Calu3 (cell line): ENCODE measurements around the gene MYLK. TPM values are rescaled to one million over a fixed set of nuclear protein-coding genes. Genes with fewer than 3 reads are reported as not detected.

Source experiments
- BruUV-seq: library from RNA; stranded (reverse); fragments of 400-500 nt; replicated peaks from 2 replicates; lab custom pipeline; 2021; lab: Mats Ljungman, UMichigan
- CTCF ChIA-PET: fragments of 300-600 bp; sonication (Branson Sonifier 250); formaldehyde crosslinking; loops from one replicate; lab custom pipeline; 2022; ENCODE audit warnings: antibody characterized with exemption; lab: Charles Lee
- DNase-seq: peaks from one replicate; pipeline ENCODE4 v3.0.0; 2022
- H3K27ac Mint-ChIP-seq: one replicate; pipeline ENCODE4 v1.8.0; 2022; ENCODE audit warnings: mixed read lengths; ENCODE audit not compliant: unreplicated experiment
- H3K27me3 Mint-ChIP-seq: one replicate; pipeline ENCODE4 v1.8.0; 2022; ENCODE audit warnings: mixed read lengths; ENCODE audit not compliant: unreplicated experiment
- H3K36me3 Mint-ChIP-seq: one replicate; pipeline ENCODE4 v1.8.0; 2022; ENCODE audit warnings: mild to moderate bottlenecking, moderate library complexity, mixed read lengths; ENCODE audit not compliant: insufficient read depth, unreplicated experiment
- H3K4me1 Mint-ChIP-seq: one replicate; pipeline ENCODE4 v1.8.0; 2022; ENCODE audit warnings: mild to moderate bottlenecking, low read depth, mixed read lengths; ENCODE audit not compliant: unreplicated experiment
- H3K4me3 Mint-ChIP-seq: one replicate; pipeline ENCODE4 v1.8.0; 2022; ENCODE audit warnings: mild to moderate bottlenecking, low read depth, moderate library complexity, mixed read lengths; ENCODE audit not compliant: unreplicated experiment
- H3K9me3 Mint-ChIP-seq: one replicate; pipeline ENCODE4 v1.8.0; 2022; ENCODE audit warnings: low read depth, mixed read lengths; ENCODE audit not compliant: unreplicated experiment
- intact Hi-C: fragments of 100-400 bp; cut with micrococcal nuclease; formaldehyde crosslinking; loops from one replicate; pipeline ENCODE4 v1.10.0; 2022; ENCODE audit not compliant: unreplicated experiment
- total RNA-seq: library from RNA; stranded (reverse); gene quantifications from 2 replicates; pipeline ENCODE4 v1.2.3, GENCODE V29; 2022
- TF ChIP-seq, protein P1 (sequence below): fragments of 200-600 bp; IDR thresholded peaks from one replicate; pipeline ENCODE4 v1.8.0; 2022; ENCODE audit warnings: antibody characterized with exemption; ENCODE audit not compliant: unreplicated experiment

Gene MYLK
- total RNA-seq, 1 experiment from 2014 or later = 10.7 TPM

DNA sequence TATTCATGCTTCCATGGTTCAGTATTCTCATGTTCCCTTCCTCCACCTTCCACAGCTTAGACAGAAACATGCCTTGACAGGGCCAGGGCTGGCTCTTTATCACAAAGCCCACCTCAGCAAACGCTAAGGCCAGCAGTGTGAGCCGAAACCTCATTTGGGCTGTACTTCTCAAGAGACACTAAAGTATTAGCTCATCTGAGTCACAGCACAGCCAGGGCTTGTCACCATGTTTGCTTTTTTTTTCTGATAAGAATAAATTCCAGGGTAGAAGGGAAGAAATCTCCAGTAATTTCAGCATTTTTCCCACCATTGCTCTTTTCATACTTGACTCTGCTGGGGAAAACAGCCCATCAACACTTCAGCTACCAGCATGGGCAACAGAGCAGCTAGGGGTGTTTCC, 95.4 kb downstream of the MYLK start:
- TF ChIP-seq, protein P1, sequence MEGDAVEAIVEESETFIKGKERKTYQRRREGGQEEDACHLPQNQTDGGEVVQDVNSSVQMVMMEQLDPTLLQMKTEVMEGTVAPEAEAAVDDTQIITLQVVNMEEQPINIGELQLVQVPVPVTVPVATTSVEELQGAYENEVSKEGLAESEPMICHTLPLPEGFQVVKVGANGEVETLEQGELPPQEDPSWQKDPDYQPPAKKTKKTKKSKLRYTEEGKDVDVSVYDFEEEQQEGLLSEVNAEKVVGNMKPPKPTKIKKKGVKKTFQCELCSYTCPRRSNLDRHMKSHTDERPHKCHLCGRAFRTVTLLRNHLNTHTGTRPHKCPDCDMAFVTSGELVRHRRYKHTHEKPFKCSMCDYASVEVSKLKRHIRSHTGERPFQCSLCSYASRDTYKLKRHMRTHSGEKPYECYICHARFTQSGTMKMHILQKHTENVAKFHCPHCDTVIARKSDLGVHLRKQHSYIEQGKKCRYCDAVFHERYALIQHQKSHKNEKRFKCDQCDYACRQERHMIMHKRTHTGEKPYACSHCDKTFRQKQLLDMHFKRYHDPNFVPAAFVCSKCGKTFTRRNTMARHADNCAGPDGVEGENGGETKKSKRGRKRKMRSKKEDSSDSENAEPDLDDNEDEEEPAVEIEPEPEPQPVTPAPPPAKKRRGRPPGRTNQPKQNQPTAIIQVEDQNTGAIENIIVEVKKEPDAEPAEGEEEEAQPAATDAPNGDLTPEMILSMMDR = no peak
- no TSS peak for BruUV-seq
- peaks cover 9% of the 10 kb centered on the region for H3K4me1 Mint-ChIP-seq
- no peaks in the 10 kb centered on the region for H3K27me3 Mint-ChIP-seq
- no peak overlapping the region for H3K27ac Mint-ChIP-seq
- CTCF ChIA-PET = no interaction called here
- no peaks in the 10 kb centered on the region for H3K36me3 Mint-ChIP-seq
- no peaks in the 10 kb centered on the region for H3K9me3 Mint-ChIP-seq
- DNase-seq = no peak
- H3K4me3 Mint-ChIP-seq = no peak overlapping the region
- intact Hi-C loops = no loop called here

DNA sequence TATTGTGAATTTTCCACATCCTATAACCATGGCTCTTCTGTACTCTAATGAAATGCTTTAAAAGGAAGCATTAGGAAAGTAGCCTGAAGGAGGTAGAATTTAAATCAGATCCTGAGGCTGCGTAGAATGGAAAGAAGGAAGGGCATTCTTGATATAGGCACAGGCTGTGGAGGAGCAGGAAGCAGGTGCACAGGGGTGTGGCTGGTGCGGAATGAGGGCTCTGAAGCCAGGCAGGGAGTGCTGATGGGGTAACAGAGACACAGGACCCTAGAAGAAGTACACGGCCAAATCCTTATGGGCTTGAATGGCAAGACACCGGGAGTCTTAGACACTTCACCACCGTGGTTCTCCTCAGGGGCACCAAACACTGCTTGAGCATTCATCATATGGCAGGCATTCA, 97.0 kb downstream of the MYLK start:
- no peaks in the 10 kb centered on the region for H3K36me3 Mint-ChIP-seq
- H3K9me3 Mint-ChIP-seq = no peaks in the 10 kb centered on the region
- intact Hi-C loops = no loop called here
- DNase-seq = no peak
- H3K4me3 Mint-ChIP-seq = no peak overlapping the region
- H3K27ac Mint-ChIP-seq = no peak overlapping the region
- no peaks in the 10 kb centered on the region for H3K27me3 Mint-ChIP-seq
- TF ChIP-seq, protein P1 = no peak
- BruUV-seq = no TSS peak
- CTCF ChIA-PET = no interaction called here
- H3K4me1 Mint-ChIP-seq = no peaks in the 10 kb centered on the region

DNA sequence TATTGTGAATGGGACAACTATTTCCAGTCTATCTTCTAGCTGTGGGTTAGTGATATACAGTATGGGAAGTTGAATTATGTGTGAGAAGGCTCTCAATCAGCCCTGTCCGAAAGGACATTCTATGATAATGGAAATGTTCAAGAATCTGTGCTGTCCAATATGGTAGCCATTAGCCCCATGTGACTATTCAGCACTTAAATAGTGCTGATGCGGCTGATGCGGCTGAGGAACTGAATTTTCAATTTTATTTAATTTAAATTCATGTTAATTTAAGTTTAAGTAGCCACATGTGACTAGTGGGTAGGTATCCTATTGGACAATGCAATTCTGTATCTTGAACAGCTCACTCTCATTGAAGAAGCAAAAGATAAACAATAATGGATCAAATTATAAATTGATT, 98.5 kb downstream of the MYLK start:
- Mint-ChIP-seq H3K4me1 (peaks cover 6% of the 10 kb centered on the region), H3K27me3 (no peaks in the 10 kb centered on the region), H3K36me3 (no peaks in the 10 kb centered on the region), H3K9me3 (no peaks in the 10 kb centered on the region), H3K27ac (no peak overlapping the region), H3K4me3 (no peak overlapping the region)
- intact Hi-C loops = no loop called here
- no peak for DNase-seq
- BruUV-seq = no TSS peak
- TF ChIP-seq, protein P1 = no peak
- CTCF ChIA-PET = no interaction called here

DNA sequence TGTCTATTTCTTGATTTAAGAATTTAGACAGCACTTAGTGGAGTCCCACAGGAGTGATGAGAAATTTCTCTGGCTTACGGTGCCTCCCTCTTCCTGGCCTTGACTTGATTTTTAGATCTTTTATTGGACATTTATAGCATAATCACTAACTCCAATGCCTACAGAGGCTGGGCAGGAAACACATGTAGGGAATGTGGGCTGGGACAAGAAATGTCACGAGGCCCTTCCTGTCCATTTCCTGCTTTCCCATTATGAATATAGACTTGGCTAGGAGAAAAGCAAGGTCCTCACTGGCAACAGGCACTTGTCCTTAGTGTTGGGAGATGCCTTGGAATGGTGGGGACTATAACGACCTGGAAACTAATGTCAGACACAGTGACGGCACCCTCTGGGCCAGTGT, 100.3 kb downstream of the MYLK start:
- peaks cover 9% of the 10 kb centered on the region for H3K4me1 Mint-ChIP-seq
- CTCF ChIA-PET = no interaction called here
- H3K9me3 Mint-ChIP-seq = no peaks in the 10 kb centered on the region
- no TSS peak for BruUV-seq
- TF ChIP-seq, protein P1 = no peak
- intact Hi-C loops = no loop called here
- no peak overlapping the region for H3K27ac Mint-ChIP-seq
- DNase-seq = no peak
- no peaks in the 10 kb centered on the region for H3K36me3 Mint-ChIP-seq
- no peaks in the 10 kb centered on the region for H3K27me3 Mint-ChIP-seq
- H3K4me3 Mint-ChIP-seq = no peak overlapping the region
